HCT116 (cell line): Measurements from ENCODE around the gene PLEKHN1.

Source experiments
- CTCF ChIP-seq, 3 experiments: fragments of 200-600 bp in 1 of 3; sonication (generic) in 1 of 3; IDR thresholded peaks in 2 of 3; conservative IDR thresholded peaks in 1 of 3; 2 replicates each; pipeline ENCODE4 v1.5.1; 2012 to 2017; ENCODE audit warnings: low read depth in 2 of 3, low read length in 2 of 3, antibody characterized with exemption in 1 of 3, borderline replicate concordance in 1 of 3, control low read depth in 1 of 3, mild to moderate bottlenecking in 1 of 3, mixed read lengths in 1 of 3, mixed run types in 1 of 3, moderate library complexity in 1 of 3; ENCODE audit not compliant: insufficient read depth in 1 of 3
- MAX ChIP-seq: IDR thresholded peaks from 2 replicates; pipeline ENCODE4 v1.6.1; 2012
- POLR2A ChIP-seq: IDR thresholded peaks from 2 replicates; pipeline ENCODE4 v1.7.0; 2011; ENCODE audit warnings: borderline replicate concordance; ENCODE audit not compliant: insufficient read depth, insufficient read length; ENCODE audit errors: extremely low read depth
- REST ChIP-seq: IDR thresholded peaks from 2 replicates; pipeline ENCODE4 v1.6.1; 2012; ENCODE audit warnings: low read depth

GRCh38 chr1:963746-964525 lies 2.3 kb upstream of the PLEKHN1 start:
- TF ChIP-seq MAX (no peak), CTCF (IDR thresholded peaks at IDR 0.05 in 2 of 3, conservative IDR thresholded peaks at IDR 0.05 in 1 of 3; ENCODE audit: borderline replicate concordance in 1 of 3, insufficient read depth in 1 of 3, low read depth in 2 of 3, low read length in 2 of 3) (no peak), REST (no peak), POLR2A (no peak)
